ENCODE results near the gene TNNI3K. TPM values are rescaled to one million over a fixed set of nuclear protein-coding genes. Genes with fewer than 3 reads are reported as not detected.

Gene TNNI3K
- total RNA-seq, 1 donor: 1.3 TPM

- DNase-seq (ENCODE audit: low read depth): no peak
- TF ChIP-seq, protein P1, sequence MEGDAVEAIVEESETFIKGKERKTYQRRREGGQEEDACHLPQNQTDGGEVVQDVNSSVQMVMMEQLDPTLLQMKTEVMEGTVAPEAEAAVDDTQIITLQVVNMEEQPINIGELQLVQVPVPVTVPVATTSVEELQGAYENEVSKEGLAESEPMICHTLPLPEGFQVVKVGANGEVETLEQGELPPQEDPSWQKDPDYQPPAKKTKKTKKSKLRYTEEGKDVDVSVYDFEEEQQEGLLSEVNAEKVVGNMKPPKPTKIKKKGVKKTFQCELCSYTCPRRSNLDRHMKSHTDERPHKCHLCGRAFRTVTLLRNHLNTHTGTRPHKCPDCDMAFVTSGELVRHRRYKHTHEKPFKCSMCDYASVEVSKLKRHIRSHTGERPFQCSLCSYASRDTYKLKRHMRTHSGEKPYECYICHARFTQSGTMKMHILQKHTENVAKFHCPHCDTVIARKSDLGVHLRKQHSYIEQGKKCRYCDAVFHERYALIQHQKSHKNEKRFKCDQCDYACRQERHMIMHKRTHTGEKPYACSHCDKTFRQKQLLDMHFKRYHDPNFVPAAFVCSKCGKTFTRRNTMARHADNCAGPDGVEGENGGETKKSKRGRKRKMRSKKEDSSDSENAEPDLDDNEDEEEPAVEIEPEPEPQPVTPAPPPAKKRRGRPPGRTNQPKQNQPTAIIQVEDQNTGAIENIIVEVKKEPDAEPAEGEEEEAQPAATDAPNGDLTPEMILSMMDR (IDR thresholded peaks at IDR 0.05; ENCODE audit: insufficient read depth, low read depth, low read length): no peak
- no peak overlapping the region for H3K4me3 ChIP-seq (ENCODE audit: low read depth, low read length)
Observed at GRCh38 chr1:74434321-74434720, 199.1 kb downstream of the TNNI3K start.

DNA sequence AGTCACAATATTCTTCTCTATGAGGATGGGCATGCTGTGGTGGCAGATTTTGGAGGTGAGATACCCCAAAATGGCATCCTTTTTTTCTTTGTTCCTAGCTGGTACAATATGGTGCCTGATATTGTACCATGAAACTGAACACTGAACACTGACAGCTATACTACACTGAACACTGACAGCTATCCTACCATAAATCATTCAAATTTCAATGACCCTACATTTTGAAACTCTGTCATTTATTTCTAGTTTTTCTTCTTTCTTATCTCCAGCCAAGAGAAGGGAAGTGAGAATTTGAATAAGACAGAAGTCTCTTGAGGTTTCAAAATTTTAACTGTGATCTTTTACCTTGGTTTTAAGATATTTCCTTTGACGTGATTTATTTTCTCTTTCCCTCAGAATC, 200.9 kb downstream of the TNNI3K start:
- no peak for DNase-seq (ENCODE audit: low read depth)
- TF ChIP-seq, protein P1 (IDR thresholded peaks at IDR 0.05; ENCODE audit: insufficient read depth, low read depth, low read length): no peak
- H3K4me3 ChIP-seq (ENCODE audit: low read depth, low read length): no peak overlapping the region

DNA sequence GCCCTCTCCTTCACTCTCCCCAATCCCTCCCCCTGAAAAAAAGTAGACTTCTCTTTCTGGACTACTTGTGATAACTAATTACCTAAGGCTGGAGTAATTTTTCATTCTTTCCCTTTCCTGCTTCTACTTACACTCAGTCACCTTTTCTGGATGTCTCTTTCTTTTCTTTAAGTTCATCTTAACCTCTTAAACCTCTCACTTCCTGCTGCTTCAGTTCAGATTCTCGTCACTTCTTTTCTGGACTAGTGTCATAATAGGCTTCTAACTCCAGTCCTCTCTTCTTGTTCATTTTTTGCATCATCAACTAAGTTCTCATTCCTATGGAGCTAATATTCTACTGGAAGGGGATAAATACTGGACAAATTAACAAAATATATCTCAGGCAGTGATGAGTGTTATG, 201.8 kb downstream of the TNNI3K start:
- TF ChIP-seq, protein P1 (IDR thresholded peaks at IDR 0.05; ENCODE audit: insufficient read depth, low read depth, low read length): no peak
- no peak overlapping the region for H3K4me3 ChIP-seq (ENCODE audit: low read depth, low read length)
- no peak for DNase-seq (ENCODE audit: low read depth)

GRCh38 chr1:74452035-74452434, 216.8 kb downstream of the TNNI3K start:
- H3K4me3 ChIP-seq (ENCODE audit: low read depth, low read length): no peak overlapping the region
- TF ChIP-seq, protein P1 (IDR thresholded peaks at IDR 0.05; ENCODE audit: insufficient read depth, low read depth, low read length): no peak
- no peak for DNase-seq (ENCODE audit: low read depth)

DNA sequence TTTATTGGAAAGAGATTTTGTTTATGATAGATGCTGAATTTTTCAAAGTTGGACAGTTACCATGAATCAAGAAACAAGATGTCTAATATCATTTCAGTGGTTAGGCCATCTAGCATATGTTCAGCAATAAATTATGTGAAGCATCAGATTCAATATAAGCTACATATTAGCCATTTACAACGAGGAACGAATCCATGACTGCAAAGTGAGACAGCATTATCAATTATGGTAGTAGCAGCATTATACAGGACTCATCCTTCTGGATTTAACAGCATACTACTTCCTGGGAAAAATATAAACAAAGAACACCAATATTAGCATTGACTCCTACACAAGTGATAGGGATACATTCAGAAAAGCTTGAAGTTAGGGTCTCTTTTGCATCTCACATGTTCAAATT, 218.1 kb downstream of the TNNI3K start:
- DNase-seq (ENCODE audit: low read depth): no peak
- no peak overlapping the region for H3K4me3 ChIP-seq (ENCODE audit: low read depth, low read length)
- TF ChIP-seq, protein P1 (IDR thresholded peaks at IDR 0.05; ENCODE audit: insufficient read depth, low read depth, low read length): no peak

DNA sequence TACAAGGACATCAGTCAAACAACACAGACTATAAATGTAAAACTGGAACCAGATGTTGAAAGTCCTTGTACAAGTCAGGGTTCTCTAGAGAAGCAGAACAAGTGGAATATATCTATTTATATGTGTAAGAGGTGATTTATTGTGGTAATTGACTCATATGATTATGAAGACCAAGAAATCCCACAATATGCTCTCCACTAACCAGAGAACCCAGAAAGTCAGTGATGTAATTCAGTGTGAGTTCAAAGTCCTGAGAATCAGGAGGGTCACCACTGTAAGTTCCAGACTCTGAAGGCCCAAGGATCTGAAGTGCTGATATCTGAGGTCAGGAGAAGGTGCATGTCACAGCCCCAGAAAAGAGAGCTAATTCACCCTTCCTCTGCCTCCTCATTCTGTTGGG, 220.2 kb downstream of the TNNI3K start:
- TF ChIP-seq, protein P1 (IDR thresholded peaks at IDR 0.05; ENCODE audit: insufficient read depth, low read depth, low read length): no peak
- DNase-seq (ENCODE audit: low read depth): no peak
- H3K4me3 ChIP-seq (ENCODE audit: low read depth, low read length): no peak overlapping the region

DNA sequence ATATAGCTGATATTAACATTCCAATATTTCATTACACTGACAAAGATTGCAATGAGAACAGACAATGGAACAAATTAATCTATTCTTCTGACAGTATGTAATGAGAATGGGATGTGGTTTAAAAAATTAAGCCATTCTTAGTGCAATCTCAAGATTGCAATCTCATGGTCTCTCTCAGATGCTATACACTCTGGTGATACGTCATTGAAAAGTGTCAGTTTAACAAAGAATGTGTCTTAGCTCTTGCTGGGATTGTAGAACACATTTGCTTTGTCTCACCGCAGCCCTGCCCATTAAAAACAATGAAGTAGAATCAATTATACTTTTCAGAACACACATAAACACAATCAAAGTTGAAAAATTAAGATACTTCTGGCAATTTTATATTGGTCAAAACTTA, 222.1 kb downstream of the TNNI3K start:
- H3K4me3 ChIP-seq (ENCODE audit: low read depth, low read length): no peak overlapping the region
- TF ChIP-seq, protein P1 (IDR thresholded peaks at IDR 0.05; ENCODE audit: insufficient read depth, low read depth, low read length): no peak
- DNase-seq (ENCODE audit: low read depth): no peak
